ENCODE measurements around the gene SHISA2.

SHISA2 gene

GRCh38 chr13:26061256-26061655 is 9.4 kb upstream of the SHISA2 start (continued):
- TF ChIP-seq ZNF366 (tag by site-specific recombination; conservative IDR thresholded peaks at IDR 0.05) = no peak
- no peak for TF ChIP-seq ZBTB26 (tag by site-specific recombination; optimal IDR thresholded peaks at IDR 0.05)
- peak; percentile 90 for TF ChIP-seq FEZF1 (tag by site-specific recombination; IDR thresholded peaks at IDR 0.05)
- TF ChIP-seq ZNF202 (tag by site-specific recombination; IDR thresholded peaks at IDR 0.05; ENCODE audit: borderline replicate concordance) = no peak
- TF ChIP-seq PRDM6 (tag by site-specific recombination; IDR thresholded peaks at IDR 0.05) = peak; percentile 23; the same call in 1 of the 2 replicates
- no peak for TF ChIP-seq KLF17 (tag by site-specific recombination; IDR thresholded peaks at IDR 0.05)
- TF ChIP-seq ZNF544 (tag by site-specific recombination; IDR thresholded peaks at IDR 0.05) = no peak
- no peak for TF ChIP-seq SCRT1 (tag by site-specific recombination; IDR thresholded peaks at IDR 0.05; ENCODE audit: borderline replicate concordance)
- no peak for TF ChIP-seq ZNF48 (tag by site-specific recombination; IDR thresholded peaks at IDR 0.05)
- TF ChIP-seq ZNF843 (tag by site-specific recombination; IDR thresholded peaks at IDR 0.05) = peak; percentile 57; the same call in 1 of the 2 replicates

- Histone ChIP-seq H3K4me1 (ENCODE audit: control insufficient read depth, insufficient read depth, low read length) (no peaks in the 10 kb centered on the region), H3K4me3 (ENCODE audit: low read depth, low read length) (no peak overlapping the region)
- CTCF ChIA-PET = interaction anchor here (1.8 kb wide), 1 partner anchor 486 kb away, joined by 6 read pairs; no protein-coding TSS in a partner anchor
Observed at GRCh38 chr13:26060357-26060756, 8.5 kb upstream of the SHISA2 start.

GRCh38 chr13:26058704-26059103 is 6.9 kb upstream of the SHISA2 start:
- Histone ChIP-seq H3K27ac (ENCODE audit: extremely low read depth, low read depth, low read length) (no peak overlapping the region), H3K36me3 (ENCODE audit: control insufficient read depth in 2 of 2, insufficient read depth in 1 of 2, low read length in 2 of 2) (no peaks in the 10 kb centered on the region), H3K9me3 (ENCODE audit: control insufficient read depth, insufficient read depth, low read depth, low read length) (no peaks in the 10 kb centered on the region), H3K4me1 (ENCODE audit: control insufficient read depth, insufficient read depth, low read length) (no peaks in the 10 kb centered on the region), H3K4me3 (ENCODE audit: low read depth, low read length) (no peak overlapping the region)
- CTCF ChIA-PET = interaction anchor here (1.0 kb wide), 1 partner anchor 484 kb away, joined by 4 read pairs; no protein-coding TSS in a partner anchor
- POLR2A ChIA-PET = no interaction called here
- no peak for TF ChIP-seq ZFP37 (tag by site-specific recombination; IDR thresholded peaks at IDR 0.05)
- TF ChIP-seq ZNF654 (tag by site-specific recombination; IDR thresholded peaks at IDR 0.05; ENCODE audit: low read depth) = no peak
- no peak for TF ChIP-seq SETDB1 (IDR thresholded peaks at IDR 0.05; ENCODE audit: insufficient read length, low read length)
- TF ChIP-seq ZFP41 (tag by site-specific recombination; IDR thresholded peaks at IDR 0.05; ENCODE audit: borderline replicate concordance) = no peak
- TF ChIP-seq KLF7 (tag by site-specific recombination; IDR thresholded peaks at IDR 0.05; ENCODE audit: borderline replicate concordance) = no peak
- TF ChIP-seq BCL11B (tag by site-specific recombination; IDR thresholded peaks at IDR 0.05; ENCODE audit: low read depth) = no peak
- TF ChIP-seq KLF17 (tag by site-specific recombination; IDR thresholded peaks at IDR 0.05) = no peak
- TF ChIP-seq ZFHX2 (tag by site-specific recombination; conservative IDR thresholded peaks at IDR 0.05) = no peak
- TF ChIP-seq ZBTB20 (tag by site-specific recombination; IDR thresholded peaks at IDR 0.05) = no peak

More at GRCh38 chr13:26060357-26060756, 8.5 kb upstream of the SHISA2 start:
- Histone ChIP-seq H3K36me3 (ENCODE audit: control insufficient read depth in 2 of 2, insufficient read depth in 1 of 2, low read length in 2 of 2) (no peaks in the 10 kb centered on the region), H3K27ac (ENCODE audit: extremely low read depth, low read depth, low read length) (no peak overlapping the region), H3K9me3 (ENCODE audit: control insufficient read depth, insufficient read depth, low read depth, low read length) (no peaks in the 10 kb centered on the region)
- no peak for TF ChIP-seq ATF2 (tag by site-specific recombination; IDR thresholded peaks at IDR 0.05; ENCODE audit: low read depth)
- TF ChIP-seq ZNF37A (tag by site-specific recombination; IDR thresholded peaks at IDR 0.05) = no peak
- TF ChIP-seq ZNF639 (tag by site-specific recombination; IDR thresholded peaks at IDR 0.05) = no peak
- POLR2A ChIA-PET = no interaction called here

Data from HEK293 (cell line).